Endometrial microvascular endothelial cells (primary cell): ENCODE measurements around the gene TNXB. TPM values are rescaled to one million over a fixed set of nuclear protein-coding genes. Genes with fewer than 3 reads are reported as not detected.
"Not testable (repeated sequence)": the region's sequence is repeated elsewhere in the genome, so short reads cannot be mapped to it uniquely, and the experiment has no call there.

ENCODE experiments used
- in situ Hi-C: cut with HindIII; loops from 2 replicates; pipeline ENCODE4 v1.10.0; 2017; ENCODE audit warnings: low sequenced_read_pairs, low pct_unique_long_range_greater_than_20kb; ENCODE audit errors: inconsistent ontology term
- total RNA-seq: library from RNA; depleted of rRNA; stranded (reverse); fragments of >200 nt; gene quantifications from one replicate; pipeline ENCODE4 v1.2.3, GENCODE V29; 2015; ENCODE audit errors: inconsistent ontology term

Gene TNXB
- total RNA-seq, 1 donor from 2014 or later: not detected

- in situ Hi-C loops: not testable (repeated sequence)
These were observed 87.0 kb downstream of the TNXB start for GRCh38 chr6:32022100-32022499.

GRCh38 chr6:32014547-32014946, 94.6 kb downstream of the TNXB start, which contains the start of gene C4B:
C4B (plus strand) TSS chr6:32014795; CDS start chr6:32014846, 51 bp downstream.
- in situ Hi-C loops: not testable (repeated sequence)

- in situ Hi-C loops: not testable (repeated sequence)
These were observed 95.4 kb downstream of the TNXB start for GRCh38 chr6:32013738-32014137.

- in situ Hi-C loops: not testable (repeated sequence)
These were observed 96.1 kb downstream of the TNXB start for GRCh38 chr6:32012941-32013617.

- in situ Hi-C loops: not testable (repeated sequence)
These were observed 98.1 kb downstream of the TNXB start for GRCh38 chr6:32010856-32011530.

- in situ Hi-C loops: not testable (repeated sequence)
These were observed 99.6 kb downstream of the TNXB start for GRCh38 chr6:32009537-32009936.

GRCh38 chr6:32008616-32009015, 100.5 kb downstream of the TNXB start:
- in situ Hi-C loops: not testable (repeated sequence)

GRCh38 chr6:32008037-32008436, 101.1 kb downstream of the TNXB start:
- in situ Hi-C loops: not testable (repeated sequence)

GRCh38 chr6:32007086-32007485, 102.1 kb downstream of the TNXB start:
- in situ Hi-C loops: not testable (repeated sequence)

GRCh38 chr6:32005991-32006529, 103.1 kb downstream of the TNXB start:
- in situ Hi-C loops: not testable (repeated sequence)

GRCh38 chr6:32005538-32005880, 103.6 kb downstream of the TNXB start:
- in situ Hi-C loops: not testable (repeated sequence)

- in situ Hi-C loops: not testable (repeated sequence)
These were observed 104.1 kb downstream of the TNXB start for GRCh38 chr6:32004864-32005537.

- in situ Hi-C loops: not testable (repeated sequence)
These were observed 104.7 kb downstream of the TNXB start for GRCh38 chr6:32004393-32004792.

- in situ Hi-C loops: not testable (repeated sequence)
These were observed 105.8 kb downstream of the TNXB start for GRCh38 chr6:32003301-32003700.

- in situ Hi-C loops: not testable (repeated sequence)
These were observed 106.4 kb downstream of the TNXB start for GRCh38 chr6:32002546-32003268.

- in situ Hi-C loops: not testable (repeated sequence)
These were observed 112.8 kb downstream of the TNXB start for GRCh38 chr6:31996385-31996784.

- in situ Hi-C loops: not testable (repeated sequence)
These were observed 114.7 kb downstream of the TNXB start for GRCh38 chr6:31994421-31994820.
